GM18505 (cell line): ENCODE measurements around the gene SH3TC2.

Experiments used
- ATAC-seq: cut with Tn5 transposase; IDR thresholded peaks from one replicate; pipeline ENCODE4 v1.9.1; 2021; ENCODE audit not compliant: unreplicated experiment
- POLR2A ChIP-seq: IDR thresholded peaks from 4 replicates; pipeline ENCODE4 v1.6.1; 2011; ENCODE audit warnings: borderline replicate concordance; ENCODE audit not compliant: insufficient read depth, insufficient read length; ENCODE audit errors: extremely low read depth

Gene SH3TC2

GRCh38 chr5:148996270-148996669, 66.6 kb downstream of the SH3TC2 start:
- no peak for ATAC-seq
- no peak for TF ChIP-seq POLR2A

GRCh38 chr5:148995791-148996190, 67.1 kb downstream of the SH3TC2 start:
- no peak for ATAC-seq
- no peak for TF ChIP-seq POLR2A

- ATAC-seq = no peak
Observed at GRCh38 chr5:148993283-148993936, 69.5 kb downstream of the SH3TC2 start.

GRCh38 chr5:148992265-148992664, 70.6 kb downstream of the SH3TC2 start:
- no peak for TF ChIP-seq POLR2A
- ATAC-seq = no peak

More at GRCh38 chr5:148993283-148993936, 69.5 kb downstream of the SH3TC2 start:
- no peak for TF ChIP-seq POLR2A

- TF ChIP-seq POLR2A = no peak
- no peak for ATAC-seq
Observed at GRCh38 chr5:148991566-148991965, 71.3 kb downstream of the SH3TC2 start.

GRCh38 chr5:148990817-148991216, 72.0 kb downstream of the SH3TC2 start:
- no peak for TF ChIP-seq POLR2A

GRCh38 chr5:148989567-148989966, 73.3 kb downstream of the SH3TC2 start:
- no peak for ATAC-seq

More at GRCh38 chr5:148990817-148991216, 72.0 kb downstream of the SH3TC2 start:
- no peak for ATAC-seq

GRCh38 chr5:148988328-148988727, 74.5 kb downstream of the SH3TC2 start:
- ATAC-seq = no peak
- no peak for TF ChIP-seq POLR2A

More at GRCh38 chr5:148989567-148989966, 73.3 kb downstream of the SH3TC2 start:
- no peak for TF ChIP-seq POLR2A

GRCh38 chr5:148986636-148987035, 76.2 kb downstream of the SH3TC2 start:
- TF ChIP-seq POLR2A = no peak
- ATAC-seq = no peak

GRCh38 chr5:148984345-148984744, 78.5 kb downstream of the SH3TC2 start:
- no peak for TF ChIP-seq POLR2A
- ATAC-seq = no peak

GRCh38 chr5:148981353-148981752, 81.5 kb downstream of the SH3TC2 start:
- no peak for TF ChIP-seq POLR2A
- ATAC-seq = no peak

- no peak for ATAC-seq
- no peak for TF ChIP-seq POLR2A
Observed at GRCh38 chr5:148980731-148981130, 82.1 kb downstream of the SH3TC2 start.

- no peak for TF ChIP-seq POLR2A
- ATAC-seq = no peak
Observed at GRCh38 chr5:148979083-148979723, 83.7 kb downstream of the SH3TC2 start.
